Right hindlimb (tissue), 1 donor: ENCODE data around the gene CSPG4.
A peak's percentile ranks its signal among the peaks of the same experiment; 100 is the strongest.
"Not testable (repeated sequence)": the region's sequence is repeated elsewhere in the genome, so short reads cannot be mapped to it uniquely, and the experiment has no call there.

Experiments
- DNase-seq: peaks from one replicate; pipeline ENCODE4 v3.0.0-alpha.2; 2018

CSPG4 gene

GRCh38 chr15:75712668-75713337 is at the start of gene CSPG4:
Gene CSPG4 (minus strand): TSS chr15:75712848. CDS start chr15:75712755, 93 bp downstream.
- peak; percentile 91 for DNase-seq

GRCh38 chr15:75762357-75762718 is 49.7 kb upstream of the CSPG4 start:
- DNase-seq: not testable (repeated sequence)

- DNase-seq: no peak
Measured at GRCh38 chr15:75761446-75762356, 49.1 kb upstream of the CSPG4 start.

GRCh38 chr15:75760704-75761435 is 48.2 kb upstream of the CSPG4 start:
- no peak for DNase-seq

- not testable (repeated sequence) for DNase-seq
Measured at GRCh38 chr15:75760131-75760520, 47.5 kb upstream of the CSPG4 start.

GRCh38 chr15:75759416-75760130 is 46.9 kb upstream of the CSPG4 start:
- no peak for DNase-seq

GRCh38 chr15:75758071-75758872 is 45.6 kb upstream of the CSPG4 start:
- peak; percentile 94 for DNase-seq

- not testable (repeated sequence) for DNase-seq
Measured at GRCh38 chr15:75754871-75755270, 42.2 kb upstream of the CSPG4 start.

- no peak for DNase-seq
Measured at GRCh38 chr15:75753145-75753544, 40.5 kb upstream of the CSPG4 start.

GRCh38 chr15:75751891-75752290 is 39.2 kb upstream of the CSPG4 start:
- no peak for DNase-seq

- no peak for DNase-seq
Measured at GRCh38 chr15:75751116-75751875, 38.6 kb upstream of the CSPG4 start.

- no peak for DNase-seq
Measured at GRCh38 chr15:75750261-75751050, 37.8 kb upstream of the CSPG4 start.

- DNase-seq: no peak
Measured at GRCh38 chr15:75749820-75750219, 37.2 kb upstream of the CSPG4 start.

GRCh38 chr15:75748882-75749281 is 36.2 kb upstream of the CSPG4 start:
- DNase-seq: not testable (repeated sequence)

GRCh38 chr15:75747121-75747520 is 34.5 kb upstream of the CSPG4 start:
- not testable (repeated sequence) for DNase-seq

GRCh38 chr15:75745305-75745704 is 32.7 kb upstream of the CSPG4 start:
- DNase-seq: no peak

- DNase-seq: not testable (repeated sequence)
Measured at GRCh38 chr15:75742346-75742745, 29.7 kb upstream of the CSPG4 start.

GRCh38 chr15:75739791-75740190 is 27.1 kb upstream of the CSPG4 start:
- DNase-seq: no peak

- DNase-seq: peak; percentile 96
Measured at GRCh38 chr15:75738647-75739325, 26.1 kb upstream of the CSPG4 start.
